ENCODE measurements around the gene NEU2.
"Not testable (repeated sequence)": the region's sequence is repeated elsewhere in the genome, so short reads cannot be mapped to it uniquely, and the experiment has no call there.

NEU2 gene

GRCh38 chr2:233010569-233011267 lies 21.8 kb upstream of the NEU2 start:
- no peak for DNase-seq (ENCODE audit: low read depth, low spot score)

GRCh38 chr2:233011268-233011650 lies 21.2 kb upstream of the NEU2 start:
- no peak for DNase-seq (ENCODE audit: low read depth, low spot score)

GRCh38 chr2:233011702-233012131 lies 20.8 kb upstream of the NEU2 start:
- no peak for DNase-seq (ENCODE audit: low read depth, low spot score)

- DNase-seq (ENCODE audit: low read depth, low spot score): no peak
These were observed 20.0 kb upstream of the NEU2 start for GRCh38 chr2:233012301-233012971.

- DNase-seq (ENCODE audit: low read depth, low spot score): no peak
These were observed 19.4 kb upstream of the NEU2 start, which contains the start of gene NGEF for GRCh38 chr2:233013027-233013461. Gene NGEF, minus strand, starts transcription at chr2:233013256. Its CDS starts 38,366 bp downstream, at chr2:232974890.

- no peak for DNase-seq (ENCODE audit: low read depth, low spot score)
These were observed 18.8 kb upstream of the NEU2 start for GRCh38 chr2:233013650-233014049.

- DNase-seq (ENCODE audit: low read depth, low spot score): no peak
These were observed 17.3 kb upstream of the NEU2 start for GRCh38 chr2:233015019-233015645.

- no peak for DNase-seq (ENCODE audit: low read depth, low spot score)
These were observed 14.5 kb upstream of the NEU2 start for GRCh38 chr2:233017947-233018346.

- DNase-seq (ENCODE audit: low read depth, low spot score): not testable (repeated sequence)
These were observed 12.9 kb upstream of the NEU2 start for GRCh38 chr2:233019610-233020009.

- no peak for DNase-seq (ENCODE audit: low read depth, low spot score)
These were observed 12.0 kb upstream of the NEU2 start for GRCh38 chr2:233020454-233020853.

GRCh38 chr2:233021771-233022170 lies 10.7 kb upstream of the NEU2 start:
- DNase-seq (ENCODE audit: low read depth, low spot score): no peak

- DNase-seq (ENCODE audit: low read depth, low spot score): no peak
These were observed 9.9 kb upstream of the NEU2 start for GRCh38 chr2:233022561-233022960.

- DNase-seq (ENCODE audit: low read depth, low spot score): no peak
These were observed 9.3 kb upstream of the NEU2 start for GRCh38 chr2:233023007-233023760.

GRCh38 chr2:233023761-233024410 lies 8.6 kb upstream of the NEU2 start:
- DNase-seq (ENCODE audit: low read depth, low spot score): no peak

- no peak for DNase-seq (ENCODE audit: low read depth, low spot score)
These were observed 6.8 kb upstream of the NEU2 start for GRCh38 chr2:233025706-233026105.

GRCh38 chr2:233026198-233026813 lies 6.2 kb upstream of the NEU2 start:
- DNase-seq (ENCODE audit: low read depth, low spot score): no peak

- DNase-seq (ENCODE audit: low read depth, low spot score): no peak
These were observed 3.2 kb upstream of the NEU2 start for GRCh38 chr2:233029321-233029720.

GRCh38 chr2:233031556-233032500 lies 644 bp upstream of the NEU2 start:
- no peak for DNase-seq (ENCODE audit: low read depth, low spot score)

- no peak for DNase-seq (ENCODE audit: low read depth, low spot score)
These were observed 1.2 kb downstream of the NEU2 start for GRCh38 chr2:233033672-233034071.

All from smooth muscle cell of the brain vasculature (primary cell).